Transverse colon (tissue), 3 donors: ENCODE results near the gene MAN1C1.

ENCODE experiments used
- CTCF ChIP-seq, 5 experiments: fragments of 200-600 bp in 3 of 5; fragments of 450-650 bp in 2 of 5; sonication (generic) in 3 of 5; IDR thresholded peaks; 1 replicate in 2 of 5; 2 replicates in 3 of 5; pipeline ENCODE4 v1.5.1; 2016 to 2017; ENCODE audit warnings: antibody characterized with exemption in 5 of 5, inconsistent platforms in 3 of 5, mild to moderate bottlenecking in 2 of 5, moderate library complexity in 1 of 5
- EP300 ChIP-seq: sonication (generic); formaldehyde crosslinking; IDR thresholded peaks from one replicate; pipeline ENCODE4 v1.6.1; 2017; ENCODE audit warnings: antibody characterized with exemption, low read depth
- POLR2A ChIP-seq: fragments of 450-650 bp; IDR thresholded peaks from one replicate; pipeline ENCODE4 v1.6.1; 2016; ENCODE audit warnings: antibody characterized with exemption, mild to moderate bottlenecking, moderate library complexity

DNA sequence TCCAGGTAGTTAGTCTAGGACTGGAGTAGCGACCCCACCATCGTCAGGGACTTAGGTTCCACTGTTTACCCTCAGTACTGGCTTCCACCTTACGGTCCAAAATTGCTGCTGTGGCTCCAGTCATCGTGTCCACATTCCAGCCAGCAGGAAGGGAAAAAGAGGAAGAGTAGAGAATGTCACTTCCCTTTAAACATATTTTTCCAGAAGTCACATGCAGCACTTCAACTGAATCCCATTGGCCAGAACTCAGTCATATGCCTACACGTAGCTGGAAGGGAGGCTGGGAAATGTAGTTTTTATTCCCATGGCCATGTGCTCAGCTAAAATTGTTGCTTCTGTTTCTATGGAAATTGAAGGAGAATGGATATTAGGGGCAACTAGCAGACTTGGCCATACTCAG, 99.3 kb downstream of the MAN1C1 start:
- TF ChIP-seq CTCF (IDR thresholded peaks at IDR 0.05) (no peak), POLR2A (no peak), EP300 (no peak)
